Activated CD4-positive, CD25-positive, alpha-beta regulatory T cell treated with anti-CD3 and anti-CD28 coated beads, Interleukin-2, amount 50 U/mL, for 24 hours (primary cell): ENCODE measurements around the gene TSPO.
"Not testable (repeated sequence)": the region's sequence is repeated elsewhere in the genome, so short reads cannot be mapped to it uniquely, and the experiment has no call there.

Experiments
- ATAC-seq, 2 donors: fragments of 150-1000 bp; cut with Tn5 transposase; one replicate each; pipeline ENCODE4 v1.10.0; 2021; ENCODE audit warnings: mild to moderate bottlenecking in 1 of 2, moderate library complexity in 1 of 2

Gene TSPO

DNA sequence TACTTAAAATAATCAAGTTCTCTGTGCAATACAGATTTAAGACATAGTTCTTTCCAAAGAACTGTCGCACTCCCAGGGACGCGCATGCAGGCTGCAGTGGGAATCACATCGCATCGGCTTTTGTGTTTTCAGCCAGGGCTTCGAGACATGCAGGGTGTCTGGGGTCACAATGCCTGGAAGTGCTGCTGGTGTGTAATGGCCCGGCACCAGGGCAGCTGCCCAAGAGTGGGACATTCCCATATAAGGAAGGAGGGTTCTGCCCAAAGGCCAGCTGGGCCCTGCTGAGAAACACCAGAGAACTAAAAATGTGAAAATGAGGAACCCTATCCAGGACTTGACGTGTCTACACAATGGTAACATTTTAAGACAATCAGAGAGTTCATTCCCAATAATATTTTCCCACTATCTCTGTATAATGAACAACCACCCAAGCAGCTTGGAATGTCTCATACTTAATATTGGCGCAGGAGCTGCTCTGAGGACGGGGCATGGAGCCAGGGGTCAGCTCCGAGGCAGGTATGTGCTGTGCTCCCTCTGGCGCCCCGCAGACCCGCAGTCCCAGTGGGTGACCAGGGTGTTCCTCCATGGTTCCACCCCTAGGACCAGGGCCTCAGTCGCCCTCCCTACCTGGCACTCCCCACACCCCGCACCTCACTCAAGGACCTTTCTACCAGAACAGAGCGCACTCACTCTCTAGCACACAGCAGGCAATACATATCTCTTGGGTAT, 19.4 kb upstream of the TSPO start:
- ATAC-seq = no peak

DNA sequence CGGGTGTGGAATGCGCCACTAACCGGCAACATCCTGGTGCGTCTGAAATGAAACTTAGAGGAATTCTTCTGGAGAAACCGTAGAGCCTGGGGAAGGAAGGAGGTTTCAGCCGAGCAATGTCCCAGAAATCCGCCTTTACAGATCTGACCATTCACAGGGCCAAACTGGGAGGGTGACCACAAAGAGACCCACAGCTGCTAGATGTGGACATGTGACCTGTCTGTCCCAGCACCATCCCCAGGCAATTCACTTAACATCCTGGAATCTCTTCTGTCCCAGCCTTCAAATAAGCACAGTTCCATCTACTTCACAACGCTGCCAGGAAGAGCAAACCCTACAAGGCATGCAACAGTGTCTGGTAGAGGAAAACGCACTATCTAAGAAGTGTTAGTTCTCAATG, 18.0 kb upstream of the TSPO start:
- ATAC-seq = no peak

DNA sequence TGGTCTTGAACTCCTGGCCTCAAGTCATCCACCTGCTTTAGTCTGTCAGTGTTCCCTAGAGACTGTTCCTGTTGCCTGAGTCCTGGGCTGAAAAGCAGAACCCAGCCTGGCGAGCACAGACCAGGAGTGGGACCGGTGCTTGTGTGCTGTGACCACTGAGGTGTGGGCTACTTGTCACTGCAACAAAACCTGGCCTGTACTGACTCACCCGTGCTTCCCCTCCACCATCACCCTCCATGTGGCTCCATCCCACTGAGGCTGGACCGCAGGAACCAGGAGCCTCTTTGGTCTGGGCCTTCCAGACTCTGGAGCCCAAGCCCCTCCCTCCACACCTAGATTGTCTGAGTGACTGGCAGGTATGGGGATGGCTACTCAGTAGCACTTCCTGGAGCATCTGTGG, 16.8 kb upstream of the TSPO start:
- no peak for ATAC-seq

DNA sequence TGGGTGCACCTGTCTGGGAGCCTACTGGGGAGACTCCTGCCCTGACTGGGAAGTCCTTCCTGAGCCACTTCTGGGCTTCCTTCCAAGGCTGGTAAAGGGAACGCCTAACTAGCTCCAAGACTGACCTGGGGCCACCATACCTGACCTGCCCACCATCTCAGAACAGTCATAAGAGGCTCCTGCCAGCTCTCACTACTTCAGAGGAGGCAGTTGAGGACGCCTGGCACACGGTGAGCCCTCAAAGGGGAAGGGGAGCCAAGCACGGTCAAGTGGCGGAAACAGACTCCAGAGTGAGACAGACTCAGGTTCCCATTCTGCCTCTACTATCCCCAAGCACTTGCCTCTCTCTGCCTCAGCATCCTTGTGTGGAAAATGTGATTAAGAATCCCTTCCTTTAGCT, 15.8 kb upstream of the TSPO start:
- no peak for ATAC-seq

DNA sequence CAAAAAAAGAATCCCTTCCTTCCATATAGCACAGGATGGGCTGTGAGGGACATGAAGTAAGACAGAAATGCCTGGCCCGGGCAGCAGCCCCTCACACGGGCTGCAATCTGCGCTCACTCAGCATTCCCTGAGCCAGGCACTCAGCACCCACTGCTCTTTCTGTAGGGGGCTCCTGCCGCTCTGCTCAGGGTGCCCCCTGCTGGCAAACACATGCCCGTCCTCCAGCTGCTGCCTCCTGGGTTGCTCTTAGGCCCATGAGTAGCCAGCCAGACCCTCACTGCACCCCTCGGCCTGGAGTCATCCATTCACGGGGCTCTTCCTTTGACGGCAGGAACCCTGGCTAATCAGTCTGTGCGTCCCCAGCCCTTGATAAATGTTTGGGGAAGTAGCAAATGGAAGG, 15.1 kb upstream of the TSPO start:
- ATAC-seq = peak in 1 of 2 donors; percentile 65

DNA sequence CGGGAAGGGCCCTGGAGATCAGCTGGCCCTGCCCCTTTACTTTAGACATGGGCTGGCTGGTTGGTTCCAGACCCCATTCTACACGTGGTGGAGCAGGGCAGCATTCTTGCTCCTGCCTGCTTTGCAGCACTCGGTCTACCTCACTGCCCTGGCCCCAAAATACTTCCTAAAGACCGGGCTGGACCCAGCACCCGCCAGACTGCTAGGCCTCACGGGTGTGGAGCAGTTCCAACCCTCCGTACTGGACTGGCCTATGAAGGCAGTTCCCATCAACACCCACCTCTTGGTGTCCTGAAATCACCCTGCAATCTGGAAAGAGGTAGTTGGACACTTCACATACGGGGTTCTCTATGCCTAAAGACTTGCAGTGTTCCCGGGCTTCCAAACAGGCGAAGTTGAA, 14.6 kb upstream of the TSPO start:
- no peak for ATAC-seq

DNA sequence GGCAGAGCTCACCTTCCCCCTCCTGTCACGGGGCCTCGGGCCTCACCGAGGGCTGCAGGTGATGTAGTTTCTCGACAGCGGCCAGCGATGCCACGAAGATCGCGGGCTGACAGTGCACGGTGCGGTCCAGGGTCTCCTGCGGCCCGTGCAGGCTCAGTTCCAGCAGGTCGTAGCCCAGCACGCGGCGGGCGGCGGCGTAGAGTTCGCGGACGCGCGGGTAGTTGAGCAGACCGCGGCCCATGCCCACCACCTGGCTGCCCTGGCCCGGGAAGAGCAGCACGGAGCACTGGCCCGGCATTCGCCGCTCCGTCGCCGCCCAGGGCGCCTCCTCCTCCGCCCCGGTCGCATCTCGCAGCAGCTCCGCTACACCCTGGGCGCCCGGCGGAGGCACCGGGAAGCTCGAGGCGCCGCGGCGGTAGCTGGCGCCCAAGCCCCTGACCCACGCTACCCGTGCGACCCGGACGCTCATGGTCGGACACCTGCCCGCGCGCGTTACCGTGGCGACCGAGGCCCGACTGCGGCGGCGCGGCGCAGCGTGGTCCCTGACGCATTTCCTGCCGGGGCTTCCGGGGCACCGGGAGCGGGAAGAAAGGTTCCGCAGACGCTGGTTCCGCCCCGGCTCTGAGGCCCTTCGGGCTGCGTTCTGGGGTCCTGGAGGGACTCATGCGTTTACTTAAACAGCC, 8.3 kb upstream of the TSPO start, which contains the start of gene MCAT:
Gene MCAT (minus strand): TSS at position 519 of the 683 bp plus-strand sequence. CDS start 50 bp downstream, at position 469.
- peak; percentile 92 to 96 for ATAC-seq

DNA sequence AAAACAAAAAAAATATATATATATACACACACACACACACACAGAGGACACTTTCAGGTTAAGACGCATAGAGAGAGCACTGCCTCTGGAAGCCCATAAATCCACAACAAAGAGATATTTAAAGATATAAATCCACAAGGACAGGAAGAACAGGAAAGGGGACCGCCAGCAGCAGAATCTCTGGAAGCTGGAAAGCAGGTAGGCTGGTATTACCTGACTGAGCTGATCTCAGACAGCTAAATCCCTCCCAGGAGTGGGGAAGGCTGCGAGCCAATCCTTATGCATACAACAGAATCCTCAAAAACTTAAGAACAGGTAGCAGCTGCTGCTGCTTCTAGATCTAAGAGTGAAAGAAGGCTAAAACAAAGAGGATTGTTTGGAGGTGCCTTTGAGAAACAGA, 6.4 kb upstream of the TSPO start:
- no peak for ATAC-seq

DNA sequence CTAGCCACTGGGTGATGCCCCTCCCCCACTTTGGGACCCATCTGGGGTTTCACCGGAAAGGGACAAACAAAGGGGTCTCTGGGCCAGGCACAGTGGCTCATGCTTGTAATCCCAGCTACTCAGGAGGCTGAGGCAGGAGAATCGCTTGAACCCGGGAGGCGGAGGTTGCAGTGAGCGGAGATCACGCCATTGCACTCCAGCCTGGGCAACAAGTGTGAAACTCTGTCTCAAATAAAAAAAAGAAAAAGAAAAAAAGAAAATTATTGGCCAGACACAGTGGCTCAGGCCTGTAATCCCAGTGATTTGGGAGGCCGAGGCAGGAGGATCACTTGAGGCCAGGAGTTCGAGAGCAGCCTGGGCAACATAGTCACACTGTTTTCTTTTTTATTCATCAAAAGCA, 6.0 kb upstream of the TSPO start:
- not testable (repeated sequence) for ATAC-seq

DNA sequence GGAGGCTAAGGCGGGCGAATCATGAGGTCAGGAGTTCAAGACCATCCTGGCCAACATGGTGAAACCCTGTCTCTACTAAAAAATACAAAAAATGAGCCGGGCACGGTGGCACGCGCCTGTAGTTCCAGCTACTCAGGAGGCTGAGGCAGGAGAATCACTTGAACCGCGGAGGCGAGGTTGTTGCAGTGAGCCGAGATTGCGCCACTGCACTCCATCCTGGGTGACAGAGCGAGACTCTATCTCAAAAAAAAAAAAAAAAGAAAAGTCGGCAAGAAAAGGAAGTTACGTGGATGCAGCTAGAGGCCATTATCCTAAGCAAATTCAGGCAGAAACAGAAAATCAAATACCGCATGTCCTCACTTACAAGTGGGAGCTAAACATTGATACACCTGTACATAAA, 5.0 kb upstream of the TSPO start:
- ATAC-seq = not testable (repeated sequence)

DNA sequence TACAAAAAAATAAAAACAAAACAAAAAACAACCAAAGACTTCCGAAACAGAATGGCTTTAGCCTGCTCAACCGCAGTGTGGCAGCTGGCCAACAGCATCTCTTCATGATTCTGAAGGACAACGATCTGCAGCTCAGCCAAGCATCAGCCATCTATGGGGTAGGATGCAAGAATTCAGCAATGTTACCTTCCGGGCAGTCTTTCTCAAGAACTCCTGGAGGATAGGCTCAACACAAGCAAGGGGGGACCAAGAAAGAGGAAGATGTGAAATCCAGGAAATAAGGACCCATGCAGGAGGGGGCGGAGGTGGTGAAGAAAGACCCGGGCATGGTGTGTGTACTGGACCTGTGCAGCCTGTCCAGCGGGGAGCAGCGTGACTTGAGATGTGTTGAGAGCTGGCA, 3.5 kb upstream of the TSPO start:
- no peak for ATAC-seq

DNA sequence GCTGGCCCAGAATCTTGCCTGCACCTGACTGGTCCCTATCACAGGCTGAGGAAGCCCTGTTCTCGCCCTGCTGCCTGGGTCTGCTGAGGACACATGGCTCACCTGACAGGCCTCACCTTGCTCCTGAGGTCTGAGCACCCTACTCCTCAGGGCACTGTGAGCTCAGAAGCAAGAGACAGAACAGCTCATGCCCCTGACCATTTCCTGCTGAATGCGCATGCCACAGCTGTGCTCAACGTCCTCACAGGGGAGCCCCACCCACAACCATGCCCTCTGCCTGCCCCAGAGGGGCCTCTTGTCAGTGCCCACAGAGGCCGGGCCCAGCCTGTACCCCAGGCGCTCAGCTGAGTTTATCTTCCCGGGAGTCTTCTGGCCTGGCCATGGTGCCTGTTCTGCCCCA, 2.8 kb upstream of the TSPO start:
- ATAC-seq = no peak

DNA sequence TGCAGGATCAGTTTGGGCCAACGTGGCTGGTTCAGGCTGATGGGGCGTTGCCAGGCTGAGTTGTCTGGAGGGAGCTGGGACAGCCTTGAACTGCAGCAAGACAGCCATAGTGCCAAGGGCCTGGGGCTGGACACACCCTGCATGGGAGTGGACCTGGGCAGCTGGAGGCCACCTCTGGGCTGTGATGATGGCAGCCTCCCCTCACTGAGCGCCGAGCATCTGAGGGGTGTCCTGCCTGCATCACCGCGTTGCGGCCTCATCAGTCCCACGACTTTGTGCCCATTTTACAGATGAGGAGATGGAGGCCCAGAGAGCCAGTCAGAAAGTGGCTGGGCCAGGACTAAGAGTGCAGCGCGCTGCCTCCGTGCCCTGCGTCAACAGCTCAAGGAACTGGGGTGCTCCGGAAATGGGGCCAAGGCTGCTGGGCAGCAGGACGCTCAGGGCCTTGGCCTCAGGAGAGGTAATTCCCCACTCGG, 590 bp upstream of the TSPO start:
- no peak for ATAC-seq

DNA sequence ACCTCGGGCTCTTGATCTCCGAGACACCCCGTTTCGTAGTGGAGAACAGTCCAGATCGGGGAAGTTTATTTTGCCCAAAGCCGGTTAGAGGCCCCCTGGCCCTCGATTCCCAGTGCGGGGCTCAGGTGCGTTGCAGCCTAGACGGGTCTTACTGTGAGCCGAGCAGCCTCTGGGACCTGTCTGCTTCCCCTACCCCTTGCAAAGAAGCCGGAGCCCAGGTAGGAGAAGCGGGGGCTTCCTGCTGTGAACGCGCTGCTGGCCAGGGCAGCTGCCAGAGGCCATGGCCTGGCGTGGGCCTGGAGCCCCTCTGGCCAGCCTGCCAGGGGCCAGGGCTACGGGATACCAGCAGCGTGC, 621 bp downstream of the TSPO start:
- peak; percentile 24 to 39 for ATAC-seq

DNA sequence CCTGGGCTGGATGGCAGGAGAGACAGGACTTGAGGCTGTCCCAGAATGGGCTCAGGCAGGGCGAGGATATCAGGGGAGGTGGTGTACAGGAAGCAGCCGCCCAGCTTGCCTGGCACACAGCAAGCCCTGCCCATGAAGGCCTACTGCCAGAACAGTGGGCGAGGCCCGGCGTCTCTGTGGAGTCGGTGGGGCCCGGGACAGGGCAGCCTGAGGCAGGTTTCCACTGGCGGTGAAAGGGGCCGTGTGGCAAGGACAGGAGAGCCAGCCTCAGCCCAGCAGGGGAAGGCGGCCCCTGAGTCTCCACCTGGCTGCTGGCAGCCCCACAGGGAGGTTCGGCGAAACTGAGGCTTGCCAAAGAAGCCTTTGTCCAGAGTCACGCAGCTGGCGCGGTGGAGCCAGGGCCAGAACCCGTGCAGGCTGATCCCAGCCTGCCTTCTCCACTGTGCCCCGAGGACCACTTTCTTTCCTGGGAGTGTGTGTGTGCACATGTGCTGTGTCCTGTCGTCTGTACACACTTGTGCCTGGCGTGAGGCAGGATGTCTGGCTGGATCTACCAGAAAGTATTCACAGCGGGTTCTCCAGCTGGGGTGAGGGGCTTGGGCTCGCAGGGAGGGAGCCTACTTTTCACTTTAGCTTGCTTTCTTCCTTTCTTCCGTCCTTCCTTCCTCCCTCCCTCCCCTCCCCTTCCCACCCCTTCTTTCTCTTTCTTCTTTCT, 1.2 kb downstream of the TSPO start:
- ATAC-seq = peak; percentile 83 to 91

DNA sequence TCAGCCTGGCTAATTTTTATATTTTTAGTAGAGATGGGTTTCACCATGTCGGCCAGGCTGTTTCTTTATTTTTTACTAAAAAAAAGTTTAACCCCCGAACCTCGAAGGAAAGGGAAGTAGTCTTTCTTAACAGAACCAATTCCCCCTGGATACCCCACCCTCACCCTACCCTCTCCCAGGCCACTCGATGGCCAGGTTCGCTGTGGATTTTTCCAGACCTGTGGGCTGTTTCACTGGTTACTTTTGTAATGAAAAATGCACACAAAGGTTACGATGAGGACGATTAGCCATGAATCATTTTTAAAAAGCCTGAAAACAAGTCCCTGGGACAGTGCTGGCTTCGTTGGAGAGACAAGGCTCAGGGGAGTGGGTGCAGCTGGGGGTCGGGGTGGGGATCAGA, 2.5 kb downstream of the TSPO start:
- no peak for ATAC-seq

DNA sequence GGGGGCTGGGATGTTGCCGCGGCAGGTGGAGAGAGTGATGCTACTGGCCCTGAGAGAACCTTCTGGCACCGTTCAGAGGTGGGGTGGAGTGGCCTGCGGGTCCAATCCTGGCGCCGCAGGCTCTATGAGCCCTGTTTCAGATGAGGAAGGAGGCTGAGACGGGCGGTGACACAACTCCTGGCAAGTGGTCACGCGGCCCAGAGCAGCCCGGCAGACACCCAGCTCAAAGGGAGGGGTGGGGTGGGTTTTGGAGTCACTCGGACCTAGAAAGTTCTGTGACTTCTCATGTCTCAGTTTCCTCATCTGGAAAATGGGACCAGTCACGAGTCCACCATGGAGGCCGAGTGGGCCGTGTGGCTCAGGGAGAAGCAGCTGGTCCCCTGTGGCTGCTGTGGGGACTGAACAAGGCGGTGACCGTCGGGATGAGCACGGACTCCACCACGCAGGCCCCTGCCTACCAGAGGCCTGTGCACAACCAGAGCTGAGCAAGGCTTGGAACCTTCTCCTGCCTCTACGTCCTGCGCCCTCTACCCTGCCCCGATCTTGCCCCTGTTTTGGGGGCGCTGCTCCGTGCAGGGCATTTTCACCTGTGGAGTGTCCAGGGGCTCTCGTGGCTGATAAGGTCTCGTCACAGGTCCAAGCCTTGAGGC, 3.7 kb downstream of the TSPO start:
- no peak for ATAC-seq

DNA sequence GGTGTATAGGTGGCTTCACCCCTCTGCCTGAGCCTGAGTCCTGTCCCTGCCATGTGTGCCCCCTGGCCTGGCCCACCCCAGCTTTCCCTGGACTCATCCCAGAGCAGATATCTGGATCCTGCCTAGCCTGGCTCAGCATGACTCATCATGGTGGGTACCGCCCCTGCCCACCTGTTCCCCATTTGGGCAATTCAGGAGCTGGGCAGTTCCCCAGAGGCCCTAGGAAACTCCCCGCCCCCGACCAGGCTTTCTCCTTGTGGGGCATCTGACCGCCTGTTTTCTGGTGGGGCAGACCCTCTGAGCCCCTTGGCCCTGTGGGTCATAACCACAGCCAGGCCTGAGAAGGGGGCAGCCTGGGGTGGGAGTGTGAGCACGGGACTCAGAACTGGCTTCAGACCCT, 4.4 kb downstream of the TSPO start:
- no peak for ATAC-seq

DNA sequence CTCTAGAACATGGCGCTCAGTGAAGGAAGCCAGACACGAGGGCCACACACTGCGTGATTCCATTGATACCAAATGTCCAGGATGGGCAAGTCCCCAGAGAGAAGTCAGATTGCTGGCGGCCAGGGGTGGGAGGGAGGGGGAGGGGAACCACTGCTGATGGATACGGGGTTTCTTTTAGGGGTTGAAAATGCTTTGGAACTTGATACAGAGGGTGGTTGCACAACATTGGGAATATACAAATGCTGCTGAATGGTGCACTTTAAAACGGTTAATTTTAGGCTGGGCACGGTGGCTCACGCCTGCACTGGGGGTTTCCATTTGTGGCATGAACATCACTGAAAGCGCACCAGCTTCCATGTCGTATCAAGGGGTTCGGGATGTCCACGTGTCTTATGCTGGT, 5.1 kb downstream of the TSPO start:
- no peak for ATAC-seq

DNA sequence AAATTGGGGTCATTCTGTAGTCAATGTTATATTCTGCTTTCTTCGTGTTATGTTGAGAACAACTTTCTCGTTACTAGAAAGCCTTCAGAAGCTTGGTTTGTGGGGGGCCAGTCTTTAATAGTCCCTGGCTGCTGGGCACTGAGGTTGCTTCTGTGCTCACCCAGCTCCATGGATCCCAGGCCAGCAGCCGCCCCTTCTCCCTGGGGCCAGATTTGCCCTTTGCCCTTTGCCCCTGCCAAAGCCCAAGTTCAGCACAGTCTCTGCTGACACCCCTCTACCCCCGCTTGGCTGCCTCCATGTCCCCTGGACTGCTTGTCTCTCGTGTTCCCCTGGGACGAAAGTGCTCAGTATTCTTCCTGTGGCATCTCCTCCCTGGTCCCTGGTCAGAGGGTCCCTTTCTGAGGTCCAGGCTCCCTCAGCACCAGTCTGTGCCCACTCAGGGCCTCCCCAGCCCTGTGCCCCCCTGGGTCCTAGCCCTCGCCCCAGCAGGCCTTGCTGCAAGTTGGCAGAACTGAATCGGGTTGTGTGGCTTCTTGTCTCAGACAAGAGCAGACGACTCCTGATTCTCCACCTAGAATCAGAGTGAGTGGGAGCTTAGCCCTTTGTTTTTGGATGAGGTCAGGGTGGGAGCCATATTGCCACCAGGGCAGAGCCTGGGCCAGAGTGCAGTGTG, 6.7 kb downstream of the TSPO start:
- no peak for ATAC-seq

DNA sequence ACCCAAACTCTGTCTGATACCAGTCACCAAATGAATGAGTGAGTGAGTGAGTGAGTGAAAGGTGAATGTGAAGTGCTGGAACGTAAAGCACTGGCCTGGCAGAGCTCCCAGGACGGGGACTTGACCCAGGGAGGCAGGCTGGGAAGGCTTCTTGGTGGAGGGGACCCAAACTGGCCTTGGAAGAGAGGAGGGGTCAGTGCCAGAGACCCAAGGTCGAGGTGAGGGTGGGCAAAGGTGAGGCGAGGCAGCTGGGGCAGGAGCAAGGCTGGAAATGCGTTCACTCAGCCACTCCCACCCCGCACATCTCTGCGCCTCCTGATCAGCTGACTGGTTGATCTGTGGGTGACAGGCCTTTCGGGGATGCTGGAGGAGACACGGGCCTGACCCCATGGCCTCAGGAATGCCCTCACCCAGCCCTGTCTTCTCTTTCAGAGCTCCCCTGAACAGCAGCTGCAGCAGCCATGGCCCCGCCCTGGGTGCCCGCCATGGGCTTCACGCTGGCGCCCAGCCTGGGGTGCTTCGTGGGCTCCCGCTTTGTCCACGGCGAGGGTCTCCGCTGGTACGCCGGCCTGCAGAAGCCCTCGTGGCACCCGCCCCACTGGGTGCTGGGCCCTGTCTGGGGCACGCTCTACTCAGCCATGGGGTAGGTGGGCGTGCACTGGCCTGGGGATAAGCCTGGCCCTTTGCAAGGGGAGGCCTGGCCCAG, 7.6 kb downstream of the TSPO start:
- ATAC-seq = no peak
